ENCODE results near the gene IFNA21. TPM values are rescaled to one million over a fixed set of nuclear protein-coding genes. Genes with fewer than 3 reads are reported as not detected.
"Not testable (repeated sequence)": the region's sequence is repeated elsewhere in the genome, so short reads cannot be mapped to it uniquely, and the experiment has no call there.

The IFNA21 gene
- total and polyA plus RNA-seq, 12 donors = not detected

- 50 to 64% (median 56%) methylated on average over 1 of the region's 1 CpG for WGBS, 4 donors
- TF ChIP-seq CTCF (IDR thresholded peaks at IDR 0.05) (no peak), POLR2A (IDR thresholded peaks at IDR 0.05) (no peak)
Observed at GRCh38 chr9:21144603-21145002, 21.9 kb downstream of the IFNA21 start.

GRCh38 chr9:21141427-21141882, 25.0 kb downstream of the IFNA21 start, which contains the start of gene IFNW1:
TSS of gene IFNW1 (minus strand) at chr9:21141832. CDS start at chr9:21141570, 262 bp downstream.
- Histone ChIP-seq H3K4me1 (replicated peaks in 1 of 2) (no peaks in the 10 kb centered on the region), H3K4me3 (no peak within 1 kb of the TSS), H3K36me3 (replicated peaks in 1 of 2) (no peaks in the 10 kb centered on the region), H3K9me3 (replicated peaks in 1 of 3) (no peaks in the 10 kb centered on the region), H3K27me3 (no peaks in the 10 kb centered on the region), H3K27ac (no peak within 1 kb of the TSS)
- no peak for TF ChIP-seq CTCF (IDR thresholded peaks at IDR 0.05)
- TF ChIP-seq POLR2A (IDR thresholded peaks at IDR 0.05) = no peak
- WGBS, 4 donors = 22 to 27% (median 25%) methylated on average over 1 of the region's 1 CpG
- intact Hi-C loops (cut with DNase I) = no loop called here
- no peak for DNase-seq

More at GRCh38 chr9:21144603-21145002, 21.9 kb downstream of the IFNA21 start:
- Histone ChIP-seq H3K4me1 (replicated peaks in 1 of 2) (no peaks in the 10 kb centered on the region), H3K9me3 (replicated peaks in 1 of 3) (no peaks in the 10 kb centered on the region), H3K27me3 (no peaks in the 10 kb centered on the region), H3K36me3 (replicated peaks in 1 of 2) (no peaks in the 10 kb centered on the region), H3K4me3 (no peak overlapping the region), H3K27ac (no peak overlapping the region)
- intact Hi-C loops (cut with DNase I) = no loop called here
- no peak for DNase-seq

- 0 to 98% (median 89%) methylated on average over 1 of the region's 1 CpG for whole genome bisulfite sequencing, 4 donors
- Histone ChIP-seq H3K27me3 (no peaks in the 10 kb centered on the region), H3K27ac (no peak overlapping the region), H3K4me3 (no peak overlapping the region), H3K9me3 (replicated peaks in 1 of 3) (no peaks in the 10 kb centered on the region), H3K4me1 (replicated peaks in 1 of 2) (no peaks in the 10 kb centered on the region), H3K36me3 (replicated peaks in 1 of 2) (no peaks in the 10 kb centered on the region)
- TF ChIP-seq CTCF (IDR thresholded peaks at IDR 0.05) = no peak
- TF ChIP-seq POLR2A (IDR thresholded peaks at IDR 0.05) = no peak
- DNase-seq = no peak
- intact Hi-C loops (cut with DNase I) = no loop called here
Observed at GRCh38 chr9:21137020-21137419, 29.4 kb downstream of the IFNA21 start.

GRCh38 chr9:21135736-21136135, 30.7 kb downstream of the IFNA21 start:
- no peak for DNase-seq
- Histone ChIP-seq H3K36me3 (replicated peaks in 1 of 2) (no peaks in the 10 kb centered on the region), H3K4me1 (replicated peaks in 1 of 2) (no peaks in the 10 kb centered on the region), H3K9me3 (replicated peaks in 1 of 3) (no peaks in the 10 kb centered on the region), H3K27me3 (no peaks in the 10 kb centered on the region), H3K27ac (no peak overlapping the region), H3K4me3 (no peak overlapping the region)
- TF ChIP-seq POLR2A (IDR thresholded peaks at IDR 0.05) = no peak
- intact Hi-C loops (cut with DNase I) = no loop called here
- WGBS, 4 donors = 50 to 75% (median 67%) methylated on average over 3 of the region's 3 CpGs

GRCh38 chr9:21128186-21128585, 38.3 kb downstream of the IFNA21 start:
- H3K27me3 ChIP-seq; H3K4me1 ChIP-seq (replicated peaks in 1 of 2); H3K36me3 ChIP-seq (replicated peaks in 1 of 2); DNase-seq; H3K27ac ChIP-seq; H3K9me3 ChIP-seq (replicated peaks in 1 of 3); intact Hi-C loops (cut with DNase I); H3K4me3 ChIP-seq: not testable (repeated sequence)

All from adrenal gland (tissue), 12 donors.